Endothelial cell of umbilical vein (primary cell): Measurements from ENCODE around the gene KRTAP17-1.

Source experiments
- POLR2A ChIP-seq: IDR thresholded peaks from 2 replicates; pipeline ENCODE4 v1.6.1; 2012; ENCODE audit warnings: low read depth, mild to moderate bottlenecking, control low read depth, low read length
- POLR2AphosphoS5 ChIP-seq: IDR thresholded peaks from 2 replicates; pipeline ENCODE4 v1.6.1; 2012; ENCODE audit warnings: low read depth, mild to moderate bottlenecking, control low read depth, low read length, moderate library complexity; ENCODE audit not compliant: insufficient read depth
- TF ChIP-seq, protein P1 (sequence below), 2 donors: IDR thresholded peaks; 1 replicate in 1 of 2; 2 replicates in 1 of 2; pipeline ENCODE4 v1.5.1; 2011; ENCODE audit warnings: low read length in 2 of 2, mild to moderate bottlenecking in 2 of 2, moderate library complexity in 2 of 2, control low read depth in 1 of 2, inconsistent platforms in 1 of 2, low read depth in 1 of 2; ENCODE audit not compliant: insufficient read depth in 1 of 2; ENCODE audit errors: extremely low read depth in 1 of 2

DNA sequence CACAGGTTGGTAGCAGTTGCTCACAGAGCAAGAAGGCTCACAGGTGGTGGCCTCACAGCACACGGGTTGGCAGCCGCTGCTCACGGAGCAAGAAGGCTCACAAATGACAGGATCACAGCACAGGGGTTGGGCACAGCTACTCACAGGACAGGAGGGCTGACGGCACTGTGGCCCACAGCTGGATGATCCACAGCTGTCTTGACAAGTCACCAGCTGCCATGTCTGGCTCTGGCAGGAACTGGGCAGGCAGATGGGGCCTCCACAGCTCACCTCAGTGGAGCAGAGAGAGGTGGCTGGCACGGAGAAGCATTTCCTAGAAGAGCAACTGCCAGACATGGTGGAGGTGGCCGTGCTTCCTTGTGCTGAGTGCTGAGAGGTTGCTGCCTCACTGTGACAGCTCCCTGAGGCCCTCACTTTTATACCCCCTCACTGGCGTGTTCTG lies 6.6 kb downstream of the KRTAP17-1 start, which contains the start of gene KRTAP16-1:
- TF ChIP-seq, protein P1, sequence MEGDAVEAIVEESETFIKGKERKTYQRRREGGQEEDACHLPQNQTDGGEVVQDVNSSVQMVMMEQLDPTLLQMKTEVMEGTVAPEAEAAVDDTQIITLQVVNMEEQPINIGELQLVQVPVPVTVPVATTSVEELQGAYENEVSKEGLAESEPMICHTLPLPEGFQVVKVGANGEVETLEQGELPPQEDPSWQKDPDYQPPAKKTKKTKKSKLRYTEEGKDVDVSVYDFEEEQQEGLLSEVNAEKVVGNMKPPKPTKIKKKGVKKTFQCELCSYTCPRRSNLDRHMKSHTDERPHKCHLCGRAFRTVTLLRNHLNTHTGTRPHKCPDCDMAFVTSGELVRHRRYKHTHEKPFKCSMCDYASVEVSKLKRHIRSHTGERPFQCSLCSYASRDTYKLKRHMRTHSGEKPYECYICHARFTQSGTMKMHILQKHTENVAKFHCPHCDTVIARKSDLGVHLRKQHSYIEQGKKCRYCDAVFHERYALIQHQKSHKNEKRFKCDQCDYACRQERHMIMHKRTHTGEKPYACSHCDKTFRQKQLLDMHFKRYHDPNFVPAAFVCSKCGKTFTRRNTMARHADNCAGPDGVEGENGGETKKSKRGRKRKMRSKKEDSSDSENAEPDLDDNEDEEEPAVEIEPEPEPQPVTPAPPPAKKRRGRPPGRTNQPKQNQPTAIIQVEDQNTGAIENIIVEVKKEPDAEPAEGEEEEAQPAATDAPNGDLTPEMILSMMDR (IDR thresholded peaks at IDR 0.05; ENCODE audit: extremely low read depth in 1 of 2, insufficient read depth in 1 of 2, low read depth in 1 of 2, low read length in 2 of 2): no peak
- TF ChIP-seq POLR2A (no peak), POLR2AphosphoS5 (no peak)
